Sigmoid colon (tissue), 4 donors: ENCODE measurements around the gene SOCS7.

ENCODE experiments used
- CTCF ChIP-seq, 4 experiments: fragments of 450-650 bp in 3 of 4; fragments of 200-600 bp in 1 of 4; IDR thresholded peaks; one replicate each; pipeline ENCODE4 v1.5.1; 2016 to 2019; ENCODE audit warnings: antibody characterized with exemption in 4 of 4, mild to moderate bottlenecking in 3 of 4, moderate library complexity in 2 of 4
- EP300 ChIP-seq, 4 donors: sonication (generic); formaldehyde crosslinking; IDR thresholded peaks; one replicate each; pipeline ENCODE4 v1.6.1; 2017; ENCODE audit warnings: antibody characterized with exemption in 4 of 4
- POLR2A ChIP-seq, 2 donors: fragments of 450-650 bp; IDR thresholded peaks; one replicate each; pipeline ENCODE4 v1.6.1; 2016; ENCODE audit warnings: antibody characterized with exemption in 2 of 2, mild to moderate bottlenecking in 2 of 2, moderate library complexity in 2 of 2
- POLR2AphosphoS5 ChIP-seq, 4 donors: sonication (generic); formaldehyde crosslinking; IDR thresholded peaks; one replicate each; pipeline ENCODE4 v1.6.1; 2017; ENCODE audit warnings: antibody characterized with exemption in 4 of 4

- TF ChIP-seq CTCF (IDR thresholded peaks at IDR 0.05) (no peak), EP300 (IDR thresholded peaks at IDR 0.05) (no peak), POLR2AphosphoS5 (IDR thresholded peaks at IDR 0.05) (no peak), POLR2A (IDR thresholded peaks at IDR 0.05) (no peak)
Observed at GRCh38 chr17:38322897-38323296, 28.7 kb upstream of the SOCS7 start.
